Activated naive CD4-positive, alpha-beta T cell treated with anti-CD3 and anti-CD28 coated beads, Interleukin-2, amount 10 ng/mL, durations not matched to agents 7 days and 5 days (primary cell): ENCODE data around the gene CES3.

Source experiments
- CTCF ChIA-PET: fragments of 350-600 bp; sonication (Branson Sonifier 250); formaldehyde crosslinking; loops from one replicate; lab custom pipeline; 2021; ENCODE audit warnings: antibody characterized with exemption; lab: Charles Lee
- DNase-seq: peaks from one replicate; pipeline ENCODE4 v3.0.0-alpha.2; 2020
- H3K27ac Mint-ChIP-seq: one replicate; pipeline ENCODE4 v1.8.0; 2021; ENCODE audit warnings: mild to moderate bottlenecking, moderate library complexity, mixed read lengths
- H3K27me3 Mint-ChIP-seq: one replicate; pipeline ENCODE4 v1.8.0; 2021; ENCODE audit warnings: mild to moderate bottlenecking, mixed read lengths
- H3K36me3 Mint-ChIP-seq: one replicate; pipeline ENCODE4 v1.8.0; 2021; ENCODE audit warnings: mixed read lengths
- H3K4me1 Mint-ChIP-seq: one replicate; pipeline ENCODE4 v1.8.0; 2021; ENCODE audit warnings: mixed read lengths
- H3K4me3 Mint-ChIP-seq: one replicate; pipeline ENCODE4 v1.8.0; 2021; ENCODE audit warnings: mild to moderate bottlenecking, moderate library complexity, mixed read lengths
- H3K9me3 Mint-ChIP-seq: one replicate; pipeline ENCODE4 v1.8.0; 2021; ENCODE audit warnings: mixed read lengths

CES3 gene

DNA sequence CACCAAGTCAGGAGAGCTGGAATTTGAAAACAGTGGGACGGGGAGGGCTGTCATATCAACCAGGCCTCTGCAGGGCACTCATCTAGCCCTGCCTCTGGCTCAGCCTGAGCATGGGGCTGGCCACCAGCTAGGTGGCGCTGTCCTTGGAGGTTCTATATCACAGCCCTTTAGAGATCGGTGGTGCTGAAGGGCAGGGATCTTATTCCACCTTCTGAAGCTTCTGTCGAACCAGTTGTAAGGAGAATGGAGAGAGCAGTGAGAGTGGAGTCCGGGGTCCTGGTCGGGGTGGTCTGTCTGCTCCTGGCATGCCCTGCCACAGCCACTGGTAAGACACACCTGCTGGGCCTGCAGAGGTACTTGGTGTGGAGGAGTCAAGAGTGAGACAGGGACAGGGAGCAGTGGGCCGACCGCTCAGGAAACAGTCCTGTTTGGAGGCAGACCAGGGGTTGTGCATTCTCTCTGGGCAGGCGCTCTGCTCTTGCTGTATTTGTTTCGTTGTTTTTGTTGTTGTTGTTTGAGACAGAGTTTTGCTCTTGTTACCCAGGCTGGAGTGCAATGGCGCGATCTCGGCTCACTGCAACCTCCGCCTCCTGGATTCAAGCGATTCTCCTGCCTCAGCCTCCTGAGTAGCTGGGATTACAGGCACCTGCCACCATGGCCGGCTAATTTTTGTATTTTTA lies at the start of gene CES3:
TSS of gene CES3 (plus strand) at position 202 of the 680 bp plus-strand sequence. CDS start at position 244, 42 bp downstream.
- peak; percentile 83 for DNase-seq
- CTCF ChIA-PET, result interaction anchor here (0.6 to 4.6 kb wide), 24 partner anchors 7 to 489 kb away, joined by 3 to 39 read pairs (median 4); partner anchors contain the start of gene RRAD
- H3K4me1 Mint-ChIP-seq, result peaks cover 42% of the 10 kb centered on the region
- no peaks in the 10 kb centered on the region for H3K36me3 Mint-ChIP-seq
- H3K9me3 Mint-ChIP-seq, result no peaks in the 10 kb centered on the region
- peaks cover 47% of the 10 kb centered on the region for H3K27me3 Mint-ChIP-seq
- peak within 1 kb of the TSS; percentile 52 for H3K4me3 Mint-ChIP-seq
- peak within 1 kb of the TSS; percentile 86 for H3K27ac Mint-ChIP-seq

DNA sequence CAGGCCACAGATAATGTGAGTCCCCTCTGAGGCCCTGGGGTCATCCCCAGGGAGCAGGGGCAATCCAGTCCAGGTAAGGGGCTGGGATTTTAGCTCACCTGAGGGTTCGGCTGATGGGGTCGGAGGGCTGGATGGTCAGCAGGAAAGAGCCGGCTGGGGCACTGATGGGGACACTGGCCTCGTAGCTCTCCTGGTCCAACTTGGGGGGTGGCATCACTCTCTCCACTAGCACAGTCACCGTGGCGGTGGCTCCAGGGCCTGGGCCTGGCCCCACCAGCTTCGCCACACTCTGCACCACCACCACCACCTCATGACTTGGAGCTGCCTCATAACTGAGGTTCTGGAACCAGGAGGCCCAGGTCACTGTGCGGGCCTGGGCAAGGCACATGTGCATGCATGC lies 49.3 kb upstream of the CES3 start:
- no peaks in the 10 kb centered on the region for H3K36me3 Mint-ChIP-seq
- CTCF ChIA-PET, result interaction anchor here (4.0 kb wide), 1 partner anchor 17 kb away, joined by 17 read pairs; no protein-coding TSS in a partner anchor
- DNase-seq, result no peak
- H3K4me1 Mint-ChIP-seq, result no peaks in the 10 kb centered on the region
- no peaks in the 10 kb centered on the region for H3K9me3 Mint-ChIP-seq
- no peak overlapping the region for H3K27ac Mint-ChIP-seq
- no peak overlapping the region for H3K4me3 Mint-ChIP-seq
- peaks cover 46% of the 10 kb centered on the region for H3K27me3 Mint-ChIP-seq

DNA sequence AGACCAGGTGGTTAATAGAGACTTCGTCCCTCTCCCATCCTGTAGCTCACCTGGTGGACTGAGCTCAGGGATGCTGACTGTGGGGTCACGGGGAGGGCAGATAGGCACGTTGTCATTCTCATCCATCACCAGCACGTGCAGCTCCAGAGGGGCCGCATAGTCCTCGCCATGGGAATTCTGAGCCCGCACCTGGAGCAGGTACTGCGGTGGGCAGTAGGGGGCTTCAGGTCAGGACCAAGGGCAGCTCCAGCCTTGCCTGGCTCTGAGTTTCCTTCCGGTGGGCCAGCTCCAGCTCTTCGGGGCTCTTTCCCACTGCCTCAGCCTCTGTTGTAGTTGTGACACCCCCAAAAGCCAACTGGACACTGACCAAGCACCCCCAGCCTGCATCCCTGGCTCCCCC lies 48.0 kb upstream of the CES3 start:
- Mint-ChIP-seq H3K9me3 (no peaks in the 10 kb centered on the region), H3K4me1 (no peaks in the 10 kb centered on the region), H3K36me3 (no peaks in the 10 kb centered on the region), H3K27ac (no peak overlapping the region), H3K27me3 (peaks cover 56% of the 10 kb centered on the region), H3K4me3 (no peak overlapping the region)
- DNase-seq, result no peak
- CTCF ChIA-PET, result interaction anchor here (0.9 to 4.0 kb wide), 5 partner anchors 10 to 18 kb away, joined by 3 to 17 read pairs (median 4); no protein-coding TSS in a partner anchor

- H3K27me3 Mint-ChIP-seq, result peaks cover 62% of the 10 kb centered on the region
- CTCF ChIA-PET, result interaction anchor here (0.9 to 4.0 kb wide), 3 partner anchors 10 to 15 kb away, joined by 3 to 17 read pairs (median 4); no protein-coding TSS in a partner anchor
- H3K4me3 Mint-ChIP-seq, result no peak overlapping the region
Measured at GRCh38 chr16:66913711-66914110, 47.4 kb upstream of the CES3 start.

GRCh38 chr16:66914541-66914940 lies 46.5 kb upstream of the CES3 start:
- H3K36me3 Mint-ChIP-seq, result no peaks in the 10 kb centered on the region
- DNase-seq, result no peak
- H3K27me3 Mint-ChIP-seq, result peaks cover 69% of the 10 kb centered on the region
- no peaks in the 10 kb centered on the region for H3K4me1 Mint-ChIP-seq
- CTCF ChIA-PET, result interaction anchor here (1.6 to 6.4 kb wide), 2 partner anchors 9 to 20 kb away, joined by 3 to 36 read pairs; no protein-coding TSS in a partner anchor
- no peak overlapping the region for H3K4me3 Mint-ChIP-seq
- H3K9me3 Mint-ChIP-seq, result no peaks in the 10 kb centered on the region
- H3K27ac Mint-ChIP-seq, result no peak overlapping the region

More at GRCh38 chr16:66913711-66914110, 47.4 kb upstream of the CES3 start:
- Mint-ChIP-seq H3K4me1 (no peaks in the 10 kb centered on the region), H3K27ac (no peak overlapping the region), H3K9me3 (no peaks in the 10 kb centered on the region), H3K36me3 (no peaks in the 10 kb centered on the region)
- DNase-seq, result no peak

- no peaks in the 10 kb centered on the region for H3K9me3 Mint-ChIP-seq
- CTCF ChIA-PET, result interaction anchor here (6.4 kb wide), 1 partner anchor 20 kb away, joined by 36 read pairs; no protein-coding TSS in a partner anchor
- peaks cover 69% of the 10 kb centered on the region for H3K27me3 Mint-ChIP-seq
- DNase-seq, result no peak
- H3K36me3 Mint-ChIP-seq, result no peaks in the 10 kb centered on the region
- no peaks in the 10 kb centered on the region for H3K4me1 Mint-ChIP-seq
- no peak overlapping the region for H3K27ac Mint-ChIP-seq
- H3K4me3 Mint-ChIP-seq, result no peak overlapping the region
Measured at GRCh38 chr16:66915041-66915440, 46.0 kb upstream of the CES3 start.

- Mint-ChIP-seq H3K27me3 (peaks cover 73% of the 10 kb centered on the region), H3K4me3 (no peak overlapping the region), H3K9me3 (no peaks in the 10 kb centered on the region), H3K27ac (no peak overlapping the region), H3K4me1 (no peaks in the 10 kb centered on the region), H3K36me3 (no peaks in the 10 kb centered on the region)
- CTCF ChIA-PET, result interaction anchor here (1.2 to 6.4 kb wide), 2 partner anchors 12 to 22 kb away, joined by 5 to 36 read pairs; no protein-coding TSS in a partner anchor
- no peak for DNase-seq
Measured at GRCh38 chr16:66916518-66916917, 44.5 kb upstream of the CES3 start.

- H3K9me3 Mint-ChIP-seq, result no peaks in the 10 kb centered on the region
- H3K4me1 Mint-ChIP-seq, result no peaks in the 10 kb centered on the region
- CTCF ChIA-PET, result interaction anchor here (1.2 to 6.4 kb wide), 3 partner anchors 9 to 27 kb away, joined by 3 to 36 read pairs (median 4); no protein-coding TSS in a partner anchor
- DNase-seq, result no peak
- H3K36me3 Mint-ChIP-seq, result no peaks in the 10 kb centered on the region
- peaks cover 77% of the 10 kb centered on the region for H3K27me3 Mint-ChIP-seq
- no peak overlapping the region for H3K4me3 Mint-ChIP-seq
- H3K27ac Mint-ChIP-seq, result no peak overlapping the region
Measured at GRCh38 chr16:66917741-66918140, 43.3 kb upstream of the CES3 start.

GRCh38 chr16:66918355-66918754 lies 42.7 kb upstream of the CES3 start:
- DNase-seq, result no peak
- H3K36me3 Mint-ChIP-seq, result no peaks in the 10 kb centered on the region
- H3K9me3 Mint-ChIP-seq, result no peaks in the 10 kb centered on the region
- no peak overlapping the region for H3K27ac Mint-ChIP-seq
- H3K27me3 Mint-ChIP-seq, result peaks cover 83% of the 10 kb centered on the region
- CTCF ChIA-PET, result interaction anchor here (1.2 to 6.4 kb wide), 5 partner anchors 9 to 28 kb away, joined by 3 to 36 read pairs (median 7); no protein-coding TSS in a partner anchor
- no peak overlapping the region for H3K4me3 Mint-ChIP-seq
- no peaks in the 10 kb centered on the region for H3K4me1 Mint-ChIP-seq

- Mint-ChIP-seq H3K9me3 (no peaks in the 10 kb centered on the region), H3K4me1 (peaks cover 4% of the 10 kb centered on the region), H3K27ac (no peak within 1 kb of the TSS), H3K27me3 (peaks cover 86% of the 10 kb centered on the region), H3K36me3 (no peaks in the 10 kb centered on the region), H3K4me3 (no peak within 1 kb of the TSS)
- CTCF ChIA-PET, result interaction anchor here (1.4 to 6.4 kb wide), 5 partner anchors 9 to 29 kb away, joined by 3 to 36 read pairs (median 7); no protein-coding TSS in a partner anchor
- DNase-seq, result no peak
Measured at GRCh38 chr16:66918803-66919568, 42.1 kb upstream of the CES3 start, which contains the start of gene CDH16. Gene CDH16 (minus strand): TSS chr16:66918885. CDS start chr16:66918065, 820 bp downstream.

DNA sequence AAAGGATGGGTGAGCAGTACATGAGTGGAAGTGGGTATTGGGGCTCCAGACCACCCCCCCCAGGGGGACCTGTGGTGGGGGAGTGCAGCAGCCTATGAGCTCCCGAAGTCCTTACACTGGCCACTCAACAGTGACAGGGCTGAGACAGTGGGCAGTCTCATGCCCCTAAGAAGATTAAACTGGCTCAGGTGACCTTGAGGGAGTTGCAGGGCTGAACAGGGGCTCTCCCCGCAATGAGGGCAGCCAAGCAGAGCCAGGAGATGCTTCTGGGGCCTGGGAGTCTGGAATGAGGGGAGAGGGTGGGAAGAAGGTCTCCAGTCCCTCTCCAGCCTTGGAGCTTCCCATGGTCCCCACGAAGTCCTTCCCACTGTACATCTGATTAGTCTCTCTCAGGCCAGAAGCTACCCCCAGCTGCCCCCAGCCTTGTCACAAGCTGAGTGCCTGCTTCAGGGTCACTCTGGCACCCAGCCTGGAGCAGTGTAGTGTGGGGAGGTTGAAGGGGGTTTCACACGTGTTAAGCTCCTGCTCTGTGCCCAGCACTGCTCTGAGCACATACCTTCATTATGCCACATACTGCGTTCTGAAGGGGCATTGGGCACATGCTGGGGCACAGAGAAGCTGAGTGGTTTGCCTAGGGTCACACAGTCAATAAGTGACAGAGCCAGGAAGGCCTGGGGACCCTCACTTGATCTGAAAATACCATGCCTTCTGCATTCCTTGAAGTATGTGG lies 41.3 kb upstream of the CES3 start:
- Mint-ChIP-seq H3K9me3 (no peaks in the 10 kb centered on the region), H3K27ac (no peak overlapping the region), H3K36me3 (no peaks in the 10 kb centered on the region), H3K27me3 (peaks cover 91% of the 10 kb centered on the region), H3K4me3 (no peak overlapping the region), H3K4me1 (peaks cover 8% of the 10 kb centered on the region)
- no peak for DNase-seq
- CTCF ChIA-PET, result interaction anchor here (1.4 to 6.4 kb wide), 4 partner anchors 9 to 28 kb away, joined by 3 to 36 read pairs (median 8); no protein-coding TSS in a partner anchor

DNA sequence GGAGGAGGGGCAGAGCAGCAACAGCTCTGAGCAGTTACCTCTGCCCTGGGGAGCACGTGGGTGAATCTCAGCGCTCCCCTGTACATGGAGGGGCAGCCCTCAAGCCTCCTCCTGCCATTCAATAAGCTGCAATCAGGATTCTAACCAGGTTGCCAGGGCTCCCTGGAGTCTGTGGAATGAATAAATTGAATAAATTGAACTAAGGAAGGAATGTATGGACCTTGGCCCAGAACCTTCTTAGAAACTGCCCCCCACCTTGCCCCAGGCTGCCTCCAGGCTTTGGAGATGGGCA lies 40.8 kb upstream of the CES3 start:
- H3K4me3 Mint-ChIP-seq, result no peak overlapping the region
- H3K36me3 Mint-ChIP-seq, result no peaks in the 10 kb centered on the region
- no peak overlapping the region for H3K27ac Mint-ChIP-seq
- no peak for DNase-seq
- H3K4me1 Mint-ChIP-seq, result peaks cover 9% of the 10 kb centered on the region
- CTCF ChIA-PET, result interaction anchor here (1.4 to 6.4 kb wide), 3 partner anchors 8 to 27 kb away, joined by 3 to 36 read pairs (median 9); no protein-coding TSS in a partner anchor
- no peaks in the 10 kb centered on the region for H3K9me3 Mint-ChIP-seq
- H3K27me3 Mint-ChIP-seq, result peaks cover 91% of the 10 kb centered on the region

GRCh38 chr16:66920924-66921680 lies 40.0 kb upstream of the CES3 start:
- Mint-ChIP-seq H3K4me1 (peaks cover 16% of the 10 kb centered on the region), H3K9me3 (no peaks in the 10 kb centered on the region), H3K36me3 (no peaks in the 10 kb centered on the region), H3K4me3 (no peak overlapping the region), H3K27me3 (peaks cover 91% of the 10 kb centered on the region), H3K27ac (no peak overlapping the region)
- DNase-seq, result no peak
- CTCF ChIA-PET, result interaction anchor here (0.9 to 6.4 kb wide), 3 partner anchors 10 to 27 kb away, joined by 3 to 36 read pairs (median 4); no protein-coding TSS in a partner anchor
